RWPE1 (cell line): ENCODE measurements around the gene HNF1A.

Experiments used
- CTCF ChIA-PET: fragments of 350-600 bp; sonication (Branson Sonifier 250); formaldehyde crosslinking; extraction: SDS; loops from one replicate; lab custom pipeline; 2021; lab: Yijun Ruan, JAX
- POLR2A ChIA-PET: fragments of 400-600 bp; formaldehyde crosslinking; extraction: SDS; loops from one replicate; lab custom pipeline; 2020; ENCODE audit warnings: antibody characterized with exemption; ENCODE audit not compliant: low non-redundant PET; lab: Yijun Ruan, JAX
- DNase-seq: peaks from one replicate; pipeline ENCODE4 v3.0.0; 2012; ENCODE audit warnings: low spot score
- H3K27ac ChIP-seq: fragments of 450-650 bp; 2 replicates; pipeline ENCODE4 v1.5.1; 2017
- TF ChIP-seq, protein P1 (sequence below): fragments of 450-650 bp; conservative IDR thresholded peaks from 2 replicates; pipeline ENCODE4 v1.5.1; 2017; ENCODE audit warnings: low read depth, mild to moderate bottlenecking

Gene HNF1A

DNA sequence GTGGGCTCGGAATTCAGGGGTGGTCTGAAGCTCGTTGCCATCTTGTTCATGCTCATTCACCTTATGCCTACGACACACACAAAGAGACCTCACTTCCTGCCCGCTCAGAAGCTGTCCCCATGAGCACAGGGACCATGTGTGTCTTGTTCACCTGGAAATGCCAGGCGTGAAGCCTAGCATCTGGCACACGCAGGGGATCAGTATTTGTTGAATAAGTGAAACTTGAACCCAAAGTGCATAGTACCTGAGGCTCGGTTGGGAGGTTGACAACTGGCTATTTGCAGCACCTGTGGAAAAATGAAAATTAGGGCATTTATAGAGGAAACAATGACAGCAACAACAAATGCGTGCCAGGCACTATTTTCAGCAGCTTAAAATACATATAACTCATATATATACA, 32.5 kb downstream of the HNF1A start:
- no peak overlapping the region for H3K27ac ChIP-seq
- POLR2A ChIA-PET, result no interaction called here
- CTCF ChIA-PET, result interaction anchor here (2.5 kb wide), 1 partner anchor 363 kb away, joined by 13 read pairs; no protein-coding TSS in a partner anchor
- TF ChIP-seq, protein P1, sequence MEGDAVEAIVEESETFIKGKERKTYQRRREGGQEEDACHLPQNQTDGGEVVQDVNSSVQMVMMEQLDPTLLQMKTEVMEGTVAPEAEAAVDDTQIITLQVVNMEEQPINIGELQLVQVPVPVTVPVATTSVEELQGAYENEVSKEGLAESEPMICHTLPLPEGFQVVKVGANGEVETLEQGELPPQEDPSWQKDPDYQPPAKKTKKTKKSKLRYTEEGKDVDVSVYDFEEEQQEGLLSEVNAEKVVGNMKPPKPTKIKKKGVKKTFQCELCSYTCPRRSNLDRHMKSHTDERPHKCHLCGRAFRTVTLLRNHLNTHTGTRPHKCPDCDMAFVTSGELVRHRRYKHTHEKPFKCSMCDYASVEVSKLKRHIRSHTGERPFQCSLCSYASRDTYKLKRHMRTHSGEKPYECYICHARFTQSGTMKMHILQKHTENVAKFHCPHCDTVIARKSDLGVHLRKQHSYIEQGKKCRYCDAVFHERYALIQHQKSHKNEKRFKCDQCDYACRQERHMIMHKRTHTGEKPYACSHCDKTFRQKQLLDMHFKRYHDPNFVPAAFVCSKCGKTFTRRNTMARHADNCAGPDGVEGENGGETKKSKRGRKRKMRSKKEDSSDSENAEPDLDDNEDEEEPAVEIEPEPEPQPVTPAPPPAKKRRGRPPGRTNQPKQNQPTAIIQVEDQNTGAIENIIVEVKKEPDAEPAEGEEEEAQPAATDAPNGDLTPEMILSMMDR, result no peak
- DNase-seq, result no peak

DNA sequence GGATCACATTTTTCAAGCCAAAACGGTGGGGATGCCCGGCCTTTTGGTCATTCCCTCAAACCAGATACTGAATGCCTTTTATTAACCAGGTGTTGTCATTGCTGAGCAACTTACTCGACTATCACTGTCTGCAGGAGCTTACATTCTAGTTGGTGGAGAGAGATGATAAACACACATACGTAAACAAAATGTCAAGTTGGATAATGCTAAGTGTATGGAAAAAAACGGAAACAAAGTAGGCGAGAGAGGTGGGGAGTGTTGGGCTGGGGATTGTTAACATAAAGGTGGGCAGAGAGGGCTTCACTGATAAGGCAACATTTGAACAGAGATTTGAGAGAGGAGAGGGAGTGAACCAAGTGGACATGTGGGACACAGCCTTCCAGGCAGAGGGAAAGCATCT, 33.5 kb downstream of the HNF1A start:
- H3K27ac ChIP-seq, result no peak overlapping the region
- TF ChIP-seq, protein P1, result no peak
- ChIA-PET CTCF (interaction anchor here (1.0 kb wide), 1 partner anchor 363 kb away, joined by 3 read pairs; no protein-coding TSS in a partner anchor), POLR2A (no interaction called here)
- no peak for DNase-seq

DNA sequence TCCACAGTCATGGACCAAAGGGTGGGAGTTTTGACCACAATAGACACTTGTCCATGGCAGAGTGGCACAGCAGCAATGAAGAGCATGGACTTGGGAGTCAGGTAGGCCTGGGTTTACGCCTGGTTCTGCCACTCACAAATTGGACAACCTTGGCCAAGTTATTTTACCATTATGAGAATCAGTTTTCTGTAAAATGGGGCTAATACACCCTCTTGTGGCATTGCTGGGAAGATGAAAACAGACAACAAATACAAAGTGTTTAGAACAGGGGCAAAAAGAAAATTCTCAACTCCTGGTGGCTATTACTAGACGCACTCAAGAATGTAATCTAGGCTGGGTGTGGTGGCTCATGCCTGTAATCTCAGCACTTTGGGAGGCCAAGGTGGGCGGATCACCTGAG, 35.4 kb downstream of the HNF1A start:
- ChIA-PET POLR2A (no interaction called here), CTCF (interaction anchor here (0.5 to 0.7 kb wide), 3 partner anchors 21 to 364 kb away, joined by 3 to 5 read pairs (median 4); no protein-coding TSS in a partner anchor)
- no peak for DNase-seq
- H3K27ac ChIP-seq, result no peak overlapping the region
- TF ChIP-seq, protein P1, result no peak

DNA sequence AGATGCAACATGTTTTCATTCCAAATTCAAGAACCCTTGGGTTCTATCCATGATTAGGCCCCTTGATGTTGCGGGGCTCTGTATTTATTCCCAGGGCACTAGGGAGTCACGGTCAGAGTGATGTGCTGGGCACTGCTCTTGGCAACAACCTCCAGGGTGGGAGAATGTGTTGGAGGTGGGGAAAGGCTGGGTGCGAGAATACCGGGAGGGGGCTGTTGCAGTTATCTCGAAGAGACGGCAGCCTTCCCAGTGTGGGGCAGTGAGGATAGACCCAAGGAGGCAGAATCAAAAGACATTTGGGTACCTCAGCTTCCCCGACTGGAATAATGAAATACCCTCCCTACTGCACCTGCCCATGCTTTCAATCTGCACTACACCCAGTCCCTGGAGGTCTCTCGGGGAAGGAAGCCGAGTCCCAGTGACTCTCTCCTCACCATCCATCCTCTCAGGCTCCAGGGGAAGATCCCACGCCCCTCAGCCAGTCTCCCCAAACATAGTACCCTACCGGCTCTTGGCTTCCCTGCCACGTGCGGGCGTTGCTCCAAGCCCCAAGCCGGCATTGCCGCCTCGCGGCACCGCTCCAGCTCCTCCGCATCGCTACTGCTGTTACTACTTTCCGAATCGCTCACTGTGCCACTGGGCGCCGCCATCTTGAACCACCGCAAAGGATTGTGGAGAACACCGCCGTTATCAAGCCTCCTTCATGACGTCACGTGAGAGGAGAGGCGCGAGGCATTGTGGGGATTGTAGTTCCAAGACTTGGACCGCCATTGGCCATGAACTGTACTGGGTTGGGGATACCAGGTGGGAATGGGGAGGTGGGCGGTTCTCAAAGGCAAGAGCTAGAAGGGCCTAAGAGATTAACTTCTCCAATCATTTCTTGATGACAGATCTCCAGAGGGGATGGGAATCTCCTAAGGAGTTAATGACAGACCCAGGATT, 37.8 kb downstream of the HNF1A start, which contains the start of gene C12orf43:
TSS of gene C12orf43 (minus strand) at position 663 of the 942 bp plus-strand sequence. CDS start at position 650, 13 bp downstream.
- ChIA-PET CTCF (interaction anchor here (0.6 kb wide), 1 partner anchor 566 kb away, joined by 3 read pairs; no protein-coding TSS in a partner anchor), POLR2A (interaction anchor here (0.6 kb wide), 1 partner anchor 214 kb away, joined by 3 read pairs; no protein-coding TSS in a partner anchor)
- peak; percentile 93 for DNase-seq
- TF ChIP-seq, protein P1, result no peak
- peak within 1 kb of the TSS; percentile 62 for H3K27ac ChIP-seq

DNA sequence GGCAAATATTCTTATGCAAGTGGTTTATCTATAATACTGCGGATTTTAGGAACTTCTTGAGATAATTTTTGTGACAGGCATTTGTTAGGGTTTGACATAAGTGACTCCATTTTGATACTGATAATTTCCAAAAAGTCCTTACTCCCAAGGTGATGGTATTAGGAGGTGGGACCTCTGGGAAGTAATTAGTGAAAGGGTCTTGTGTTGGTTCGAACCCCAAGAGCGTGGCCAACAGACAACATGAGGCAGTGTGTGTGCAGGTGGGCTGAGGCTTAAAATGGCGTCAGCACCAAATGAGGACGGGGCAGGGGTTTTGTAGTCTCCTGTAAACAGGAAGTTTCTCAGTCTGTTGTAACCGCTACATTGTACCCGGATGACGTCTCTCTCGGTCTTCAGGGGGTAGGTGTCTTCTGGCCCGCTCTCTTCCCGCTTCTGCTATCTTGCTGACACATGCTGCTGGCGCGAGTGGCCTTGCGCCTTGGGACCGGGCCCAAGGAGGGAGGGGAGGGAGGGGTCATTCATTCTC, 39.7 kb downstream of the HNF1A start:
- TF ChIP-seq, protein P1, result no peak
- H3K27ac ChIP-seq, result no peak overlapping the region
- POLR2A ChIA-PET, result no interaction called here

DNA sequence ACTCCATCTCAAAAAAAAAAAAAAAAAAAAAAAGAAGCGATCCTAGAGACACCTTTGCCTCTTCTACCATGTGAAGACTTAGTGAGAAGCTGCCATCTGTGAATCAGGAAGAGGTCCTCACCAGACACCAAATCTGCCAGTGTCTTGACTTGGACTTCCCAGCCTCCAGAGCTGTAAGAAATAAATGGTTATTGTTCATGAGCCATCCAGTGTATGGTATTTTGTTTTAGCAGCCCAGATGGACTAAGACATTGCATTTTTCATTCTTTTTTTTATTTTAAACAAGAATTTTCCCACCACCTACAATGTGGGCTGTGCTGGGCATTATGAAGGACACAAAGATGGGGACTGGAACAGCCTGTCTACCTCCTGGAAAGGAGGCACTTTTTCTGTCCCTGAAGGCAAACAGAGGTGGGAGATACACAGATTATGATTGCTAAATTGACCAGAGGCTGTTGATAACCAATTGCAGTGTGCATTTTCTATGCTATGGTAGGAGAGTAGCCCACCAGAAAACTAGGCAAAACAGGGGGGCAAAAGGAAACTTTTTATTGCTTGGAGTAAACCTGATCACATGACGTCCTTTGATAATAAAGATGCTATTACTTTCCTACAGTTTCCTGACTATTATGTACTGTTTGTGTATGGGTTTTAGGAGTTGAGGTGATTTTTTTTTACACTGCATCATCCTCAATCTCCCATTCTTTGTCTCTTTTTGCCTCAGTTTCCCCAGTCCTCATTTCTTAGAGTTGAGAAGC, 40.7 kb downstream of the HNF1A start:
- CTCF ChIA-PET, result no interaction called here

More for the DNA sequence above, 39.7 kb downstream of the HNF1A start:
- no peak for DNase-seq
- CTCF ChIA-PET, result no interaction called here

More for the DNA sequence above, 40.7 kb downstream of the HNF1A start:
- no peak for DNase-seq
- no peak overlapping the region for H3K27ac ChIP-seq
- POLR2A ChIA-PET, result no interaction called here
- TF ChIP-seq, protein P1, result no peak
